ENCODE data around the gene RCSD1. TPM values are rescaled to one million over a fixed set of nuclear protein-coding genes. Genes with fewer than 3 reads are reported as not detected.

The RCSD1 gene
- total RNA-seq, 1 experiment from 2014 or later, result 0.50 TPM

- DNase-seq (ENCODE audit: low spot score) (peak; percentile 92), ATAC-seq (peak; percentile 35)
- Mint-ChIP-seq H3K27me3 (ENCODE audit: low read depth) (peaks cover 29% of the 10 kb centered on the region), H3K36me3 (no peaks in the 10 kb centered on the region), H3K27ac (peak overlapping the region; percentile 17), H3K4me1 (peaks cover 18% of the 10 kb centered on the region), H3K4me3 (peak overlapping the region; percentile 93), H3K9me3 (no peaks in the 10 kb centered on the region)
- POLR2A ChIA-PET, result no interaction called here
- CTCF ChIA-PET, result interaction anchor here (0.9 to 1.1 kb wide), 4 partner anchors 27 to 142 kb away, joined by 3 to 6 read pairs (median 3); no protein-coding TSS in a partner anchor
- no peak for TF ChIP-seq NR3C1 (CRISPR knock-in tag; conservative IDR thresholded peaks at IDR 0.05; ENCODE audit: low read depth)
- TF ChIP-seq ETV6 (CRISPR knock-in tag; IDR thresholded peaks at IDR 0.05), result peak; percentile 48
- TF ChIP-seq, protein P1, sequence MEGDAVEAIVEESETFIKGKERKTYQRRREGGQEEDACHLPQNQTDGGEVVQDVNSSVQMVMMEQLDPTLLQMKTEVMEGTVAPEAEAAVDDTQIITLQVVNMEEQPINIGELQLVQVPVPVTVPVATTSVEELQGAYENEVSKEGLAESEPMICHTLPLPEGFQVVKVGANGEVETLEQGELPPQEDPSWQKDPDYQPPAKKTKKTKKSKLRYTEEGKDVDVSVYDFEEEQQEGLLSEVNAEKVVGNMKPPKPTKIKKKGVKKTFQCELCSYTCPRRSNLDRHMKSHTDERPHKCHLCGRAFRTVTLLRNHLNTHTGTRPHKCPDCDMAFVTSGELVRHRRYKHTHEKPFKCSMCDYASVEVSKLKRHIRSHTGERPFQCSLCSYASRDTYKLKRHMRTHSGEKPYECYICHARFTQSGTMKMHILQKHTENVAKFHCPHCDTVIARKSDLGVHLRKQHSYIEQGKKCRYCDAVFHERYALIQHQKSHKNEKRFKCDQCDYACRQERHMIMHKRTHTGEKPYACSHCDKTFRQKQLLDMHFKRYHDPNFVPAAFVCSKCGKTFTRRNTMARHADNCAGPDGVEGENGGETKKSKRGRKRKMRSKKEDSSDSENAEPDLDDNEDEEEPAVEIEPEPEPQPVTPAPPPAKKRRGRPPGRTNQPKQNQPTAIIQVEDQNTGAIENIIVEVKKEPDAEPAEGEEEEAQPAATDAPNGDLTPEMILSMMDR (IDR thresholded peaks at IDR 0.05), result no peak
- TF ChIP-seq ZNF219 (CRISPR knock-in tag; IDR thresholded peaks at IDR 0.05; ENCODE audit: borderline replicate concordance), result peak; percentile 82; the same call in 1 of the 2 replicates
- no peak for TF ChIP-seq JUN (CRISPR knock-in tag; IDR thresholded peaks at IDR 0.05)
- TF ChIP-seq ZNF512 (CRISPR knock-in tag; IDR thresholded peaks at IDR 0.05; ENCODE audit: borderline replicate concordance), result no peak
- TF ChIP-seq, protein P2, sequence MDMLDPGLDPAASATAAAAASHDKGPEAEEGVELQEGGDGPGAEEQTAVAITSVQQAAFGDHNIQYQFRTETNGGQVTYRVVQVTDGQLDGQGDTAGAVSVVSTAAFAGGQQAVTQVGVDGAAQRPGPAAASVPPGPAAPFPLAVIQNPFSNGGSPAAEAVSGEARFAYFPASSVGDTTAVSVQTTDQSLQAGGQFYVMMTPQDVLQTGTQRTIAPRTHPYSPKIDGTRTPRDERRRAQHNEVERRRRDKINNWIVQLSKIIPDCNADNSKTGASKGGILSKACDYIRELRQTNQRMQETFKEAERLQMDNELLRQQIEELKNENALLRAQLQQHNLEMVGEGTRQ (CRISPR knock-in tag; IDR thresholded peaks at IDR 0.05), result no peak
- TF ChIP-seq, protein P3, sequence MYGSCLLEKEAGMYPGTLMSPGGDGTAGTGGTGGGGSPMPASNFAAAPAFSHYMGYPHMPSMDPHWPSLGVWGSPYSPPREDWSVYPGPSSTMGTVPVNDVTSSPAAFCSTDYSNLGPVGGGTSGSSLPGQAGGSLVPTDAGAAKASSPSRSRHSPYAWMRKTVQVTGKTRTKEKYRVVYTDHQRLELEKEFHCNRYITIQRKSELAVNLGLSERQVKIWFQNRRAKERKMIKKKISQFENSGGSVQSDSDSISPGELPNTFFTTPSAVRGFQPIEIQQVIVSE (CRISPR knock-in tag; IDR thresholded peaks at IDR 0.05; ENCODE audit: borderline replicate concordance), result no peak
- TF ChIP-seq ZNF232 (CRISPR knock-in tag; IDR thresholded peaks at IDR 0.05), result 0 out of 2 replicates have a peak, but pooled peaks have one; percentile 44
- no peak for TF ChIP-seq ZNF416 (CRISPR knock-in tag; IDR thresholded peaks at IDR 0.05)
- TF ChIP-seq NR1H2 (CRISPR knock-in tag; IDR thresholded peaks at IDR 0.05), result no peak
- no peak for TF ChIP-seq MXD4 (CRISPR knock-in tag; IDR thresholded peaks at IDR 0.05; ENCODE audit: borderline replicate concordance)
- no peak for TF ChIP-seq ATF6 (CRISPR knock-in tag; IDR thresholded peaks at IDR 0.05)
- TF ChIP-seq ATF2 (CRISPR knock-in tag; IDR thresholded peaks at IDR 0.05; ENCODE audit: borderline replicate concordance, low read depth), result no peak
- 0 out of 2 replicates have a peak, but pooled peaks have one; percentile 63 for TF ChIP-seq MYBL2 (CRISPR knock-in tag; IDR thresholded peaks at IDR 0.05)
- TF ChIP-seq ZNF671 (CRISPR knock-in tag; IDR thresholded peaks at IDR 0.05), result no peak
- TF ChIP-seq ARID4B (CRISPR knock-in tag; IDR thresholded peaks at IDR 0.05; ENCODE audit: borderline replicate concordance), result peak; percentile 68; the same call in 1 of the 2 replicates
- no peak for TF ChIP-seq NR2C2 (CRISPR knock-in tag; IDR thresholded peaks at IDR 0.05)
- TF ChIP-seq FOXP4 (CRISPR knock-in tag; IDR thresholded peaks at IDR 0.05), result no peak
- TF ChIP-seq TEAD4 (CRISPR knock-in tag; IDR thresholded peaks at IDR 0.05), result 0 out of 2 replicates have a peak, but pooled peaks have one; percentile 54
These were observed 84.6 kb downstream of the RCSD1 start for GRCh38 chr1:167714439-167715156.

Data from WTC11 (cell line).